HCT116 (cell line): Measurements from ENCODE around the gene DNLZ. TPM values are rescaled to one million over a fixed set of nuclear protein-coding genes. Genes with fewer than 3 reads are reported as not detected.

Experiments
- ATAC-seq: fragments of 200-7000 bp; cut with Tn5 transposase; 2 replicates; pipeline ENCODE4 v1.9.1; 2020; ENCODE audit warnings: mild to moderate bottlenecking, moderate library complexity
- BruUV-seq: library from RNA; stranded (reverse); fragments of 400-500 nt; replicated peaks from 2 replicates; lab custom pipeline; 2021; lab: Mats Ljungman, UMichigan
- CTCF ChIA-PET: fragments of 300-600 bp; sonication (Branson Sonifier 250); formaldehyde crosslinking; loops from one replicate; lab custom pipeline; 2021; ENCODE audit warnings: antibody characterized with exemption; lab: Charles Lee
- POLR2A ChIA-PET: fragments of 300-600, 350-600 bp; sonication (Branson Sonifier 250); formaldehyde crosslinking; loops from one replicate; lab custom pipeline; 2021; ENCODE audit warnings: antibody characterized with exemption; lab: Charles Lee
- RAD21 ChIA-PET, 2 experiments: fragments of 300-600 bp; sonication (Branson Sonifier 250); formaldehyde crosslinking; loops; one replicate each; lab custom pipeline; 2023; ENCODE audit warnings: low total read pairs in 2 of 2; ENCODE audit not compliant: uncharacterized antibody in 2 of 2, unreplicated experiment in 2 of 2, low non-redundant PET in 1 of 2; lab: Charles Lee
- DNase-seq: peaks from one replicate; pipeline ENCODE4 v3.0.0-alpha.2; 2010; ENCODE audit warnings: low read depth, low spot score
- H2AFZ ChIP-seq: fragments of 200-600 bp; shearing (Covaris generic), sonication (generic); 2 replicates; pipeline ENCODE4 v1.6.1; 2017; ENCODE audit warnings: low read depth, mixed run types, mixed read lengths, antibody characterized with exemption, low read length; ENCODE audit not compliant: poor library complexity, severe bottlenecking
- H3K27ac ChIP-seq: 2 replicates; pipeline ENCODE4 v1.5.1; 2012; ENCODE audit warnings: low read depth, low read length
- H3K27me3 ChIP-seq: fragments of 200-600 bp; sonication (generic); 2 replicates; pipeline ENCODE4 v1.6.1; 2016; ENCODE audit warnings: mixed run types, low read length, mixed read lengths; ENCODE audit not compliant: insufficient read depth
- H3K36me3 ChIP-seq, 2 experiments: fragments of 200-500 bp in 1 of 2; fragments of 200-600 bp in 1 of 2; sonication (Bioruptor generic) in 1 of 2; sonication (generic) in 1 of 2; 2 replicates each; pipeline versions ENCODE4 v1.5.1 to v1.6.1; 2014 to 2016; ENCODE audit warnings: low read length in 2 of 2, inconsistent platforms in 1 of 2, mixed read lengths in 1 of 2, mixed run types in 1 of 2; ENCODE audit not compliant: insufficient read depth in 2 of 2, control insufficient read depth in 1 of 2
- H3K4me1 ChIP-seq, 2 experiments: fragments of 200-600 bp in 1 of 2; sonication (generic) in 1 of 2; 2 replicates each; pipeline versions ENCODE4 v1.5.1 to v1.6.1; 2012 to 2017; ENCODE audit warnings: low read length in 2 of 2, inconsistent platforms in 1 of 2, mild to moderate bottlenecking in 1 of 2, mixed read lengths in 1 of 2, mixed run types in 1 of 2, moderate library complexity in 1 of 2; ENCODE audit not compliant: insufficient read depth in 2 of 2, control insufficient read depth in 1 of 2
- H3K4me2 ChIP-seq: fragments of 200-600 bp; sonication (generic); 2 replicates; pipeline ENCODE4 v1.6.1; 2017; ENCODE audit warnings: mixed run types, low read length, mixed read lengths
- H3K4me3 ChIP-seq, 2 experiments: fragments of 200-600 bp in 1 of 2; sonication (generic) in 1 of 2; replicated peaks in 1 of 2; 2 replicates each; pipeline ENCODE4 v1.5.1; 2011 to 2016; ENCODE audit warnings: low read length in 2 of 2, control low read depth in 1 of 2, low read depth in 1 of 2, mild to moderate bottlenecking in 1 of 2, mixed read lengths in 1 of 2, mixed run types in 1 of 2
- H3K79me2 ChIP-seq: fragments of 200-600 bp; sonication (generic); 2 replicates; pipeline ENCODE4 v1.6.1; 2017; ENCODE audit warnings: mild to moderate bottlenecking, mixed run types, low read length, moderate library complexity, mixed read lengths; ENCODE audit not compliant: insufficient read depth
- H3K9ac ChIP-seq: fragments of 200-600 bp; sonication (generic); 2 replicates; pipeline ENCODE4 v1.6.1; 2016; ENCODE audit warnings: low read length, mixed read lengths
- H3K9me2 ChIP-seq: fragments of 200-600 bp; sonication (generic), shearing (Covaris generic); 2 replicates; pipeline ENCODE4 v1.6.1; 2017; ENCODE audit warnings: mixed run types, mild to moderate bottlenecking, moderate library complexity; ENCODE audit not compliant: insufficient read depth
- H3K9me3 ChIP-seq, 2 experiments: fragments of 200-500 bp in 1 of 2; fragments of 200-600 bp in 1 of 2; sonication (Bioruptor generic) in 1 of 2; sonication (generic) in 1 of 2; 2 replicates each; pipeline ENCODE4 v1.6.1; 2014 to 2017; ENCODE audit warnings: low read length in 2 of 2, mixed read lengths in 2 of 2, inconsistent platforms in 1 of 2, low read depth in 1 of 2, mild to moderate bottlenecking in 1 of 2, mixed run types in 1 of 2, moderate library complexity in 1 of 2; ENCODE audit not compliant: control insufficient read depth in 1 of 2, insufficient read depth in 1 of 2
- H4K20me1 ChIP-seq: fragments of 200-600 bp; sonication (generic), shearing (Covaris generic); 2 replicates; pipeline ENCODE4 v1.6.1; 2017; ENCODE audit warnings: mixed run types, mild to moderate bottlenecking, moderate library complexity; ENCODE audit not compliant: insufficient read depth
- CTCF ChIP-seq, 3 experiments: fragments of 200-600 bp in 1 of 3; sonication (generic) in 1 of 3; IDR thresholded peaks in 2 of 3; conservative IDR thresholded peaks in 1 of 3; 2 replicates each; pipeline ENCODE4 v1.5.1; 2012 to 2017; ENCODE audit warnings: low read depth in 2 of 3, low read length in 2 of 3, antibody characterized with exemption in 1 of 3, borderline replicate concordance in 1 of 3, control low read depth in 1 of 3, mild to moderate bottlenecking in 1 of 3, mixed read lengths in 1 of 3, mixed run types in 1 of 3, moderate library complexity in 1 of 3; ENCODE audit not compliant: insufficient read depth in 1 of 3
- EGR1 ChIP-seq: IDR thresholded peaks from 2 replicates; pipeline ENCODE4 v1.6.1; 2012; ENCODE audit warnings: low read depth
- FOSL1 ChIP-seq: IDR thresholded peaks from 2 replicates; pipeline ENCODE4 v1.6.1; 2012; ENCODE audit warnings: low read depth
- POLR2A ChIP-seq: IDR thresholded peaks from 2 replicates; pipeline ENCODE4 v1.7.0; 2011; ENCODE audit warnings: borderline replicate concordance; ENCODE audit not compliant: insufficient read depth, insufficient read length; ENCODE audit errors: extremely low read depth
- POLR2AphosphoS5 ChIP-seq: IDR thresholded peaks from 2 replicates; pipeline ENCODE4 v1.6.1; 2011; ENCODE audit warnings: mild to moderate bottlenecking, low read depth, low read length, moderate library complexity
- REST ChIP-seq: IDR thresholded peaks from 2 replicates; pipeline ENCODE4 v1.6.1; 2012; ENCODE audit warnings: low read depth
- SRF ChIP-seq: IDR thresholded peaks from 2 replicates; pipeline ENCODE4 v1.6.1; 2012; ENCODE audit warnings: low read depth
- TCF7L2 ChIP-seq: IDR thresholded peaks from 2 replicates; pipeline ENCODE4 v1.7.0; 2011; ENCODE audit warnings: borderline replicate concordance, inconsistent platforms; ENCODE audit not compliant: insufficient read depth, insufficient read length; ENCODE audit errors: extremely low read depth
- ZBTB33 ChIP-seq: IDR thresholded peaks from 2 replicates; pipeline ENCODE4 v1.6.1; 2011; ENCODE audit warnings: mild to moderate bottlenecking, low read length, moderate library complexity; ENCODE audit not compliant: insufficient replicate concordance; ENCODE audit errors: extremely low read depth
- ZFX ChIP-seq: fragments of 450-650 bp; IDR thresholded peaks from 2 replicates; pipeline ENCODE4 v1.6.1; 2017
- intact Hi-C: fragments of 100-400 bp; cut with micrococcal nuclease; formaldehyde crosslinking; loops from 2 replicates; pipeline ENCODE4 v1.10.0; 2022
- total RNA-seq: library from RNA; stranded (reverse); gene quantifications from one replicate; pipeline ENCODE4 v1.2.1, GENCODE V29; 2021; ENCODE audit not compliant: unreplicated experiment

DNLZ gene
- total RNA-seq, 1 experiment from 2014 or later = 21.9 TPM

GRCh38 chr9:136341042-136341655, 22.4 kb downstream of the DNLZ start (continued):
- no peak for TF ChIP-seq REST
- no peak for TF ChIP-seq ZFX
- TF ChIP-seq TCF7L2 = no peak
- no peak for TF ChIP-seq POLR2A

GRCh38 chr9:136340356-136341041, 23.0 kb downstream of the DNLZ start:
- H3K27ac ChIP-seq = no peak overlapping the region
- TF ChIP-seq ZBTB33 (no peak), TCF7L2 (no peak), POLR2AphosphoS5 (no peak), SRF (no peak), FOSL1 (no peak), CTCF (IDR thresholded peaks at IDR 0.05 in 2 of 3, conservative IDR thresholded peaks at IDR 0.05 in 1 of 3; ENCODE audit: borderline replicate concordance in 1 of 3, insufficient read depth in 1 of 3, low read depth in 2 of 3, low read length in 2 of 3) (no peak), EGR1 (no peak)
- TF ChIP-seq, all 23 proteins: peak for 0
- intact Hi-C loops = no loop called here

More at GRCh38 chr9:136340356-136341041, 23.0 kb downstream of the DNLZ start:
- DNase-seq (no peak), ATAC-seq (no peak)
- BruUV-seq = no TSS peak
- no peak overlapping the region for H2AFZ ChIP-seq
- CTCF ChIA-PET = interaction anchor here (1.1 to 1.2 kb wide), 2 partner anchors 11 to 22 kb away, joined by 3 read pairs; no protein-coding TSS in a partner anchor
- no peak overlapping the region for H3K9ac ChIP-seq
- H3K4me1 ChIP-seq = peaks cover 10 to 23% of the 10 kb centered on the region in 2 experiments; a peak in 3 of 4 replicates
- no peaks in the 10 kb centered on the region for H3K27me3 ChIP-seq
- no peaks in the 10 kb centered on the region for H3K9me3 ChIP-seq
- no peak overlapping the region for H3K4me3 ChIP-seq
- H4K20me1 ChIP-seq = no peaks in the 10 kb centered on the region
- RAD21 ChIA-PET = no interaction called here
- no peaks in the 10 kb centered on the region for H3K9me2 ChIP-seq
- no peaks in the 10 kb centered on the region; a peak in 1 of 4 replicates for H3K36me3 ChIP-seq
- H3K4me2 ChIP-seq = no peak overlapping the region
- POLR2A ChIA-PET = no interaction called here
- no peaks in the 10 kb centered on the region for H3K79me2 ChIP-seq
